Neural crest cell (in vitro differentiated cells): ENCODE data around the gene SLC30A7. TPM values are rescaled to one million over a fixed set of nuclear protein-coding genes. Genes with fewer than 3 reads are reported as not detected.
A peak's percentile ranks its signal among the peaks of the same experiment; 100 is the strongest.

ENCODE experiments used
- DNase-seq: peaks from one replicate; pipeline ENCODE4 v3.0.0; 2021; ENCODE audit warnings: low read depth, mixed read lengths, low spot score
- H3K27ac Mint-ChIP-seq: one replicate; pipeline ENCODE4 v1.8.0; 2021; ENCODE audit warnings: mild to moderate bottlenecking, mixed read lengths; ENCODE audit not compliant: unreplicated experiment
- H3K27me3 Mint-ChIP-seq: 2 replicates; pipeline ENCODE4 v1.8.0; 2021; ENCODE audit warnings: low read depth, mild to moderate bottlenecking, mixed read lengths
- H3K36me3 Mint-ChIP-seq: 2 replicates; pipeline ENCODE4 v1.8.0; 2021; ENCODE audit warnings: low read depth, mild to moderate bottlenecking, mixed read lengths
- H3K4me1 Mint-ChIP-seq: 2 replicates; pipeline ENCODE4 v1.8.0; 2021; ENCODE audit warnings: mixed read lengths
- H3K4me3 Mint-ChIP-seq: one replicate; pipeline ENCODE4 v1.8.0; 2021; ENCODE audit warnings: mild to moderate bottlenecking, mixed read lengths
- H3K9me3 Mint-ChIP-seq: 2 replicates; pipeline ENCODE4 v1.8.0; 2021; ENCODE audit warnings: mixed read lengths
- CTCF ChIP-seq: fragments of 200-600 bp; sonication (generic); conservative IDR thresholded peaks from 2 replicates; pipeline ENCODE4 v1.5.0; 2021; ENCODE audit warnings: antibody characterized with exemption, mild to moderate bottlenecking
- total RNA-seq: library from RNA; stranded (reverse); gene quantifications from 2 replicates; pipeline ENCODE4 v1.2.1, GENCODE V29; 2021

Gene SLC30A7
- total RNA-seq, 1 donor from 2014 or later, result 22.9 TPM

- peaks cover 23% of the 10 kb centered on the region for H3K4me1 Mint-ChIP-seq
- H3K27me3 Mint-ChIP-seq, result no peaks in the 10 kb centered on the region
- DNase-seq, result no peak
- H3K27ac Mint-ChIP-seq, result no peak overlapping the region
- peaks cover 22% of the 10 kb centered on the region for H3K9me3 Mint-ChIP-seq
- no peak for TF ChIP-seq CTCF
- peaks cover 64% of the 10 kb centered on the region for H3K36me3 Mint-ChIP-seq
- H3K4me3 Mint-ChIP-seq, result peak overlapping the region; percentile 66
Measured at GRCh38 chr1:100891380-100891779, 4.5 kb upstream of the SLC30A7 start.

GRCh38 chr1:100892554-100892953 lies 3.3 kb upstream of the SLC30A7 start:
- H3K27ac Mint-ChIP-seq, result no peak overlapping the region
- H3K4me3 Mint-ChIP-seq, result peak overlapping the region; percentile 100
- peaks cover 35% of the 10 kb centered on the region for H3K4me1 Mint-ChIP-seq
- peaks cover 54% of the 10 kb centered on the region for H3K36me3 Mint-ChIP-seq
- H3K9me3 Mint-ChIP-seq, result peaks cover 22% of the 10 kb centered on the region
- DNase-seq, result no peak
- H3K27me3 Mint-ChIP-seq, result no peaks in the 10 kb centered on the region
- no peak for TF ChIP-seq CTCF

GRCh38 chr1:100893718-100894117 lies 2.2 kb upstream of the SLC30A7 start:
- Mint-ChIP-seq H3K4me3 (peak overlapping the region; percentile 100), H3K4me1 (peaks cover 44% of the 10 kb centered on the region), H3K27me3 (no peaks in the 10 kb centered on the region), H3K9me3 (peaks cover 18% of the 10 kb centered on the region), H3K27ac (no peak overlapping the region), H3K36me3 (peaks cover 44% of the 10 kb centered on the region)
- TF ChIP-seq CTCF, result no peak
- DNase-seq, result no peak

- no peak for TF ChIP-seq CTCF
- H3K4me1 Mint-ChIP-seq, result peaks cover 44% of the 10 kb centered on the region
- H3K27me3 Mint-ChIP-seq, result no peaks in the 10 kb centered on the region
- H3K9me3 Mint-ChIP-seq, result peaks cover 15% of the 10 kb centered on the region
- peak; percentile 62 for DNase-seq
- H3K27ac Mint-ChIP-seq, result peak within 1 kb of the TSS; percentile 92
- H3K36me3 Mint-ChIP-seq, result peaks cover 36% of the 10 kb centered on the region
- peak within 1 kb of the TSS; percentile 100 for H3K4me3 Mint-ChIP-seq
Measured at GRCh38 chr1:100894603-100895539, 1.0 kb upstream of the SLC30A7 start, which contains the start of gene EXTL2. Gene EXTL2 (minus strand): TSS chr1:100894842. CDS start chr1:100888757, 6,085 bp downstream.

GRCh38 chr1:100896481-100896982 lies 642 bp downstream of the SLC30A7 start:
- Mint-ChIP-seq H3K27me3 (no peaks in the 10 kb centered on the region), H3K27ac (peak overlapping the region; percentile 92), H3K9me3 (peaks cover 4% of the 10 kb centered on the region), H3K4me3 (peak overlapping the region; percentile 100), H3K36me3 (peaks cover 24% of the 10 kb centered on the region), H3K4me1 (peaks cover 44% of the 10 kb centered on the region)
- no peak for DNase-seq
- no peak for TF ChIP-seq CTCF
